Astrocyte (in vitro differentiated cells and primary cell): ENCODE measurements around the gene SLC17A7. TPM values are rescaled to one million over a fixed set of nuclear protein-coding genes. Genes with fewer than 3 reads are reported as not detected.

ENCODE experiments used
- DNase-seq: peaks from one replicate; pipeline ENCODE4 v3.0.0-alpha.2; 2010; ENCODE audit warnings: low read depth
- FAIRE-seq: peaks from 2 replicates; lab custom pipeline; 2011; peaks lifted over from hg19 to GRCh38; lab: Jason Lieb, UNC
- H2AFZ ChIP-seq: 2 replicates; pipeline ENCODE4 v1.6.0; 2012; ENCODE audit warnings: low read depth, low read length, inconsistent platforms
- H3K27ac ChIP-seq: 2 replicates; pipeline ENCODE4 v1.5.1; 2011; ENCODE audit warnings: low read depth, low read length, inconsistent platforms
- H3K27me3 ChIP-seq: 2 replicates; pipeline ENCODE4 v1.6.0; 2011; ENCODE audit warnings: low read length, inconsistent platforms; ENCODE audit not compliant: insufficient read depth
- H3K36me3 ChIP-seq: 2 replicates; pipeline ENCODE4 v1.5.1; 2011; ENCODE audit warnings: low read length, inconsistent platforms; ENCODE audit not compliant: insufficient read depth
- H3K4me1 ChIP-seq: 2 replicates; pipeline ENCODE4 v1.5.1; 2011; ENCODE audit warnings: low read length, inconsistent platforms; ENCODE audit not compliant: insufficient read depth
- H3K4me2 ChIP-seq: 2 replicates; pipeline ENCODE4 v1.6.0; 2012; ENCODE audit warnings: low read length, inconsistent platforms
- H3K4me3 ChIP-seq: 2 replicates; pipeline ENCODE4 v1.5.1; 2011; ENCODE audit warnings: low read depth, mild to moderate bottlenecking, low read length, inconsistent platforms; ENCODE audit not compliant: insufficient read depth
- H3K79me2 ChIP-seq: 2 replicates; pipeline ENCODE4 v1.6.0; 2012; ENCODE audit warnings: mild to moderate bottlenecking, low read length, inconsistent platforms; ENCODE audit not compliant: insufficient read depth
- H3K9ac ChIP-seq: 2 replicates; pipeline ENCODE4 v1.6.0; 2012; ENCODE audit warnings: mild to moderate bottlenecking, low read length, inconsistent platforms
- H3K9me3 ChIP-seq: 2 replicates; pipeline ENCODE4 v1.5.1; 2012; ENCODE audit warnings: low read depth, mild to moderate bottlenecking, low read length, inconsistent platforms; ENCODE audit not compliant: insufficient read depth
- H4K20me1 ChIP-seq: 2 replicates; pipeline ENCODE4 v1.6.0; 2012; ENCODE audit warnings: low read length, inconsistent platforms; ENCODE audit not compliant: insufficient read depth
- H3K27ac Mint-ChIP-seq: one replicate; pipeline ENCODE4 v1.8.0; 2021; ENCODE audit warnings: mild to moderate bottlenecking, mixed read lengths; ENCODE audit not compliant: unreplicated experiment
- H3K27me3 Mint-ChIP-seq: one replicate; pipeline ENCODE4 v1.8.0; 2021; ENCODE audit warnings: low read depth, mixed read lengths; ENCODE audit not compliant: unreplicated experiment
- H3K36me3 Mint-ChIP-seq: one replicate; pipeline ENCODE4 v1.8.0; 2021; ENCODE audit warnings: low read depth, mixed read lengths; ENCODE audit not compliant: unreplicated experiment
- H3K4me1 Mint-ChIP-seq: one replicate; pipeline ENCODE4 v1.8.0; 2021; ENCODE audit warnings: low read depth, mixed read lengths; ENCODE audit not compliant: unreplicated experiment
- H3K4me3 Mint-ChIP-seq: one replicate; pipeline ENCODE4 v1.8.0; 2021; ENCODE audit warnings: mild to moderate bottlenecking, moderate library complexity, mixed read lengths; ENCODE audit not compliant: unreplicated experiment
- H3K9me3 Mint-ChIP-seq: one replicate; pipeline ENCODE4 v1.8.0; 2021; ENCODE audit warnings: mild to moderate bottlenecking, mixed read lengths; ENCODE audit not compliant: unreplicated experiment
- EZH2 ChIP-seq: IDR thresholded peaks from 2 replicates; pipeline ENCODE4 v1.6.1; 2012; ENCODE audit warnings: mild to moderate bottlenecking, low read length, inconsistent platforms; ENCODE audit not compliant: insufficient read depth
- total RNA-seq: library from RNA; stranded (reverse); gene quantifications from 2 replicates; pipeline ENCODE4 v1.2.1, GENCODE V29; 2021
- TF ChIP-seq, protein P1 (sequence below): IDR thresholded peaks from 2 replicates; pipeline ENCODE4 v1.5.1; 2011; ENCODE audit warnings: low read depth, mild to moderate bottlenecking, inconsistent platforms, low read length, moderate library complexity; ENCODE audit not compliant: insufficient read depth

Gene SLC17A7
- total RNA-seq, 1 donor from 2014 or later, result 0.16 TPM

DNA sequence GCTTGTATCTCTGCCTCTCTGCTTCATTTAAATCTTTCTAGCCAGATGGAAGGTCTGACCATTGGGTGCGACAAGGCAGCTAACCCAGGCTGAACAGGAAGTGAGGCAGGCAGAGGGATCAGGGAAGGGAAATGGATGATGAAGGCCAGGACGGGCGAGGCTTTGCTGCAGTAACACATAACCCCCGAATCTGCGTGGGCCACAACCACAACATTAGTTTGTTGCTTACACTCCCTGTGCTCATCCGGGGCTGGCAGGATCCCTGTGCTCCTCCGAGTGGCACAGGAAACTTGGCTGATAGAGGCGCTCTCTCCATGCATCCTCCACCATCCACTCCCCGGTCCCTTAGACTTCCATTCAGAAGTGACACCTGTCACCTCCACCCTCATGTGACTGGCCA, 31.6 kb upstream of the SLC17A7 start:
- no peak overlapping the region for H3K4me3 Mint-ChIP-seq
- H3K4me3 ChIP-seq, result no peak overlapping the region
- H3K4me1 Mint-ChIP-seq, result no peaks in the 10 kb centered on the region

DNA sequence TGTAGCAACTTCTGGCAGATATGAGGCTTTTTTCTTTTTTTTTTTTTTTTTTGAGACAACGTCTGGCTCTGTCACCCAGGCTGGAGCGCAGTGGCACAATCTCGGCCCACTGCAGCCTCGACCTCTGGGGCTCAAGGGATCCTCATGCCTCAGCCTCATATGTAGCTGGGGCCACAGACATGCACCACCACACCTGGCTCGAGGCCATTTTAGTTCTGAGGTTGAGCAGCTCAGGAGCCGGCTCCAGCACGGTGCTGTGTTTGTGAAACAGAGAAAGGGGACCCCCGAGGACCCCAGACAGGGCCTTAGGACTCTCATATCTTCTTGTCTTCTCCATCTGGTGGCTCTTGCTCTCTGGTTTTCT, 29.3 kb upstream of the SLC17A7 start:
- H3K4me3 Mint-ChIP-seq, result no peak overlapping the region

More for the DNA sequence above, 31.6 kb upstream of the SLC17A7 start:
- Mint-ChIP-seq H3K27me3 (peaks cover 28% of the 10 kb centered on the region), H3K27ac (no peak overlapping the region), H3K36me3 (peaks cover 4% of the 10 kb centered on the region), H3K9me3 (no peaks in the 10 kb centered on the region)
- Histone ChIP-seq H2AFZ (no peak overlapping the region), H3K27ac (no peak overlapping the region), H3K9ac (no peak overlapping the region), H3K4me1 (peaks cover 4% of the 10 kb centered on the region), H3K36me3 (no peaks in the 10 kb centered on the region), H4K20me1 (no peaks in the 10 kb centered on the region), H3K9me3 (no peaks in the 10 kb centered on the region), H3K4me2 (no peak overlapping the region), H3K79me2 (no peaks in the 10 kb centered on the region), H3K27me3 (no peaks in the 10 kb centered on the region)
- FAIRE-seq (no peak), DNase-seq (no peak)
- TF ChIP-seq EZH2, result no peak
- TF ChIP-seq, protein P1, sequence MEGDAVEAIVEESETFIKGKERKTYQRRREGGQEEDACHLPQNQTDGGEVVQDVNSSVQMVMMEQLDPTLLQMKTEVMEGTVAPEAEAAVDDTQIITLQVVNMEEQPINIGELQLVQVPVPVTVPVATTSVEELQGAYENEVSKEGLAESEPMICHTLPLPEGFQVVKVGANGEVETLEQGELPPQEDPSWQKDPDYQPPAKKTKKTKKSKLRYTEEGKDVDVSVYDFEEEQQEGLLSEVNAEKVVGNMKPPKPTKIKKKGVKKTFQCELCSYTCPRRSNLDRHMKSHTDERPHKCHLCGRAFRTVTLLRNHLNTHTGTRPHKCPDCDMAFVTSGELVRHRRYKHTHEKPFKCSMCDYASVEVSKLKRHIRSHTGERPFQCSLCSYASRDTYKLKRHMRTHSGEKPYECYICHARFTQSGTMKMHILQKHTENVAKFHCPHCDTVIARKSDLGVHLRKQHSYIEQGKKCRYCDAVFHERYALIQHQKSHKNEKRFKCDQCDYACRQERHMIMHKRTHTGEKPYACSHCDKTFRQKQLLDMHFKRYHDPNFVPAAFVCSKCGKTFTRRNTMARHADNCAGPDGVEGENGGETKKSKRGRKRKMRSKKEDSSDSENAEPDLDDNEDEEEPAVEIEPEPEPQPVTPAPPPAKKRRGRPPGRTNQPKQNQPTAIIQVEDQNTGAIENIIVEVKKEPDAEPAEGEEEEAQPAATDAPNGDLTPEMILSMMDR, result no peak

More for the DNA sequence above, 29.3 kb upstream of the SLC17A7 start:
- peaks cover 4% of the 10 kb centered on the region for H3K4me1 ChIP-seq
- Mint-ChIP-seq H3K4me1 (no peaks in the 10 kb centered on the region), H3K9me3 (no peaks in the 10 kb centered on the region), H3K27me3 (peaks cover 20% of the 10 kb centered on the region), H3K36me3 (peaks cover 4% of the 10 kb centered on the region), H3K27ac (no peak overlapping the region)
- no peak overlapping the region for H3K27ac ChIP-seq
- H3K36me3 ChIP-seq, result no peaks in the 10 kb centered on the region
- H3K9me3 ChIP-seq, result no peaks in the 10 kb centered on the region
- DNase-seq, result no peak
- no peak for FAIRE-seq
- no peaks in the 10 kb centered on the region for H3K79me2 ChIP-seq
- H3K9ac ChIP-seq, result no peak overlapping the region
- H2AFZ ChIP-seq, result no peak overlapping the region
- no peaks in the 10 kb centered on the region for H4K20me1 ChIP-seq
- no peak overlapping the region for H3K4me3 ChIP-seq
- TF ChIP-seq EZH2, result no peak
- TF ChIP-seq, protein P1, result no peak
- H3K27me3 ChIP-seq, result no peaks in the 10 kb centered on the region
- no peak overlapping the region for H3K4me2 ChIP-seq
